Measurements from ENCODE around the gene TMIGD3. TPM values are rescaled to one million over a fixed set of nuclear protein-coding genes. Genes with fewer than 3 reads are reported as not detected.

Gene TMIGD3
- total and polyA plus RNA-seq, 2 donors (not counting 1 experiment from before 2014, with no cell fraction given): not detected

DNA sequence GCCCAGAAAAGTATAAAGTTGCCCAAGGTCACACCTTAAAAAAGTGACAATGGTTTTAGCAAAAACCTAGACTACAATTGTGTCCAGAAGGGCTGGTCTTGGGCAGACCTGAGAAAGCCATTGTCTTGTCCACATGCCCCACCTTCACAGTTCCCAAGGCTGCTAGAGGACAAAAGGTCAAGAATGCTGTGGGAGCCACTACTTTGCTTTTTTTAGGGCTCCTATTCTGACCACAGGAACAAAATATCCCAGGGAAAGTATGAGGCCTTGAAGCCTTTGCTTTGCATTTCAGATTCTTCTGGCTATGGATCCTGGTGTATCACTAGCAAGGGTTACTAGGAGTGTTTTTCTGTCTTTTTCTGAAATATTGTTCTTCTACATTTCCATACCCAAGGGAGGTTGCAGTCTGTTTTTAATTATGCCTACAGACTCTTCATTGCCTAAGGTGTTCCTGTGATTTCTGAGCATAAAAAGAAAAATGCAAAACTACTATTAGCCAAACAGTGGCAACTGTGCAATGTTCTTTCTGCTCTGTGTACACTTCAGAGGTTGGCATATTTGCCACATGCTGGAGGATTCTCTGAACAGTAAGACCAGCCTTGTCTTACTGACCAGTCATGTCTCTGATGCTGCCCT lies 18.9 kb downstream of the TMIGD3 start:
- Histone ChIP-seq H3K27ac (ENCODE audit: insufficient read depth, low read length) (no peak overlapping the region), H2AFZ (ENCODE audit: low read length) (no peak overlapping the region), H4K20me1 (ENCODE audit: control insufficient read depth, extremely low read depth, insufficient read depth, low read length) (no peaks in the 10 kb centered on the region), H3K79me2 (ENCODE audit: control insufficient read depth, insufficient read depth, low read length) (no peaks in the 10 kb centered on the region), H3K27me3 (ENCODE audit: control insufficient read depth, insufficient read depth, low read length) (peaks cover 4% of the 10 kb centered on the region), H3K9ac (ENCODE audit: insufficient read depth, low read length) (no peak overlapping the region), H3K36me3 (ENCODE audit: control insufficient read depth, insufficient read depth, low read length) (no peaks in the 10 kb centered on the region), H3K9me3 (ENCODE audit: control insufficient read depth, insufficient read depth, low read depth, low read length) (no peaks in the 10 kb centered on the region), H3K4me3 (replicated peaks in 1 of 4; ENCODE audit: control extremely low read depth in 1 of 4, insufficient read depth in 1 of 4, low read depth in 3 of 4, low read length in 4 of 4) (no peak overlapping the region), H3K4me2 (ENCODE audit: extremely low read depth, insufficient read depth, low read length) (no peak overlapping the region), H3K4me1 (ENCODE audit: control insufficient read depth, extremely low read depth, insufficient read depth, low read length) (no peaks in the 10 kb centered on the region)
- DNase-seq (ENCODE audit: low read depth in 2 of 2): no peak
- no peak for TF ChIP-seq CTCF (conservative IDR thresholded peaks at IDR 0.05 in 1 of 2, IDR thresholded peaks at IDR 0.05 in 1 of 2; ENCODE audit: low read depth in 1 of 2, low read length in 2 of 2)
- no peak for TF ChIP-seq EZH2 (IDR thresholded peaks at IDR 0.05; ENCODE audit: low read length, missing control alignments)

DNA sequence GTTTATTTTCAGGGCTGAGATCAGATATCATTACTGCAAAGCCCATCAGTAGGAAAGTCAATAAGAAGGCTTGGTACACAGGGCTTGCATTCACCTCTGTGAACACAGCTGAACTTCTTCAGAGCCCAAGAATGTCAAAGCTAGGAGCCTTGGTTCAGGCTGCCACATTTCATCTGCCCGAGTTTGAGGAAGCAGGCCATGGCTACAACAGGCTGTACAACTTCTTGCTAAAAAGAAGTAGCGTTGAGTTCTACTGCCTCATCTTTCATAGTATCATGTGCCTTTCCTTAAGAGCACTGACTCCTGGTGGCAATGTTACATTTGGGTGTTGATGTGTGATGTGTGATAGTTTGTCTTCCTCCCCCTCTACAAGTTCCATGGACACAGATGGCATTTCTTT lies 19.6 kb downstream of the TMIGD3 start:
- no peaks in the 10 kb centered on the region for H3K4me1 ChIP-seq (ENCODE audit: control insufficient read depth, extremely low read depth, insufficient read depth, low read length)

DNA sequence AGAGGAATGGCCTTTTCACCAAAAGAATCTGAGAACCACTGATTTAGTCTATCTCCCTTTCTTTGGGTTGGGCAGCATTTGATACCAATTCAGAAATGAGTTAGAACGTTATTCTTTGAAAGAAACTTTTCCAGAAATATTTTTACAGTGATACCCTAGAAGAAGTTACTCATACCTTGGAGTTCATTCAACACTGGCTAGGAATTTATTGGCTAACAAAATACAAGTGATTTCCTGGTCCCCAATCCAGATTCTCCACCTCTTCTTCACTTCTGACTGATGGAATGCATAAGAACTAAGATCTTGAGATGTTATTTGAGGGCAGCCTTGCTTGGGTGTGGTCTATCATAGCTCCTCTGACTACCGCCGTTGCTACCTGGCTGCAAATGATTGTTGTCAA lies 20.3 kb downstream of the TMIGD3 start:
- Histone ChIP-seq H4K20me1 (ENCODE audit: control insufficient read depth, extremely low read depth, insufficient read depth, low read length) (no peaks in the 10 kb centered on the region), H3K9ac (ENCODE audit: insufficient read depth, low read length) (no peak overlapping the region), H3K36me3 (ENCODE audit: control insufficient read depth, insufficient read depth, low read length) (no peaks in the 10 kb centered on the region), H3K27ac (ENCODE audit: insufficient read depth, low read length) (no peak overlapping the region), H3K4me3 (replicated peaks in 1 of 4; ENCODE audit: control extremely low read depth in 1 of 4, insufficient read depth in 1 of 4, low read depth in 3 of 4, low read length in 4 of 4) (no peak overlapping the region), H3K79me2 (ENCODE audit: control insufficient read depth, insufficient read depth, low read length) (no peaks in the 10 kb centered on the region), H3K4me2 (ENCODE audit: extremely low read depth, insufficient read depth, low read length) (no peak overlapping the region), H2AFZ (ENCODE audit: low read length) (no peak overlapping the region), H3K4me1 (ENCODE audit: control insufficient read depth, extremely low read depth, insufficient read depth, low read length) (no peaks in the 10 kb centered on the region), H3K9me3 (ENCODE audit: control insufficient read depth, insufficient read depth, low read depth, low read length) (no peaks in the 10 kb centered on the region), H3K27me3 (ENCODE audit: control insufficient read depth, insufficient read depth, low read length) (no peaks in the 10 kb centered on the region)
- peak; percentile 5 to 49 for DNase-seq (ENCODE audit: low read depth in 2 of 2)
- no peak for TF ChIP-seq CTCF (conservative IDR thresholded peaks at IDR 0.05 in 1 of 2, IDR thresholded peaks at IDR 0.05 in 1 of 2; ENCODE audit: low read depth in 1 of 2, low read length in 2 of 2)
- no peak for TF ChIP-seq EZH2 (IDR thresholded peaks at IDR 0.05; ENCODE audit: low read length, missing control alignments)

More for the DNA sequence above, 19.6 kb downstream of the TMIGD3 start:
- Histone ChIP-seq H4K20me1 (ENCODE audit: control insufficient read depth, extremely low read depth, insufficient read depth, low read length) (no peaks in the 10 kb centered on the region), H3K9ac (ENCODE audit: insufficient read depth, low read length) (no peak overlapping the region), H3K9me3 (ENCODE audit: control insufficient read depth, insufficient read depth, low read depth, low read length) (no peaks in the 10 kb centered on the region), H3K36me3 (ENCODE audit: control insufficient read depth, insufficient read depth, low read length) (no peaks in the 10 kb centered on the region), H3K27ac (ENCODE audit: insufficient read depth, low read length) (no peak overlapping the region), H3K79me2 (ENCODE audit: control insufficient read depth, insufficient read depth, low read length) (no peaks in the 10 kb centered on the region), H3K4me3 (replicated peaks in 1 of 4; ENCODE audit: control extremely low read depth in 1 of 4, insufficient read depth in 1 of 4, low read depth in 3 of 4, low read length in 4 of 4) (no peak overlapping the region), H2AFZ (ENCODE audit: low read length) (no peak overlapping the region), H3K27me3 (ENCODE audit: control insufficient read depth, insufficient read depth, low read length) (peaks cover 4% of the 10 kb centered on the region), H3K4me2 (ENCODE audit: extremely low read depth, insufficient read depth, low read length) (no peak overlapping the region)
- no peak for DNase-seq (ENCODE audit: low read depth in 2 of 2)
- TF ChIP-seq CTCF (conservative IDR thresholded peaks at IDR 0.05 in 1 of 2, IDR thresholded peaks at IDR 0.05 in 1 of 2; ENCODE audit: low read depth in 1 of 2, low read length in 2 of 2): no peak
- no peak for TF ChIP-seq EZH2 (IDR thresholded peaks at IDR 0.05; ENCODE audit: low read length, missing control alignments)

Measured in fibroblast of lung (primary cell).